ENCODE measurements around the gene RHCG. TPM values are rescaled to one million over a fixed set of nuclear protein-coding genes. Genes with fewer than 3 reads are reported as not detected.

Gene RHCG
- total and polyA plus RNA-seq, 4 donors, result 0.08 to 0.19 (median 0.15) TPM

- TF ChIP-seq RXRA (IDR thresholded peaks at IDR 0.05), result no peak
Observed at GRCh38 chr15:89504166-89504565, 7.8 kb upstream of the RHCG start (continued).

- Histone ChIP-seq H3K4me1 (ENCODE audit: control insufficient read depth in 4 of 4, insufficient read depth in 4 of 4, low read length in 3 of 4) (no peaks in the 10 kb centered on the region), H3K27me3 (ENCODE audit: control insufficient read depth in 4 of 4, insufficient read depth in 4 of 4, low read length in 3 of 4) (no peaks in the 10 kb centered on the region), H3K9me3 (ENCODE audit: control insufficient read depth in 4 of 4, low read length in 3 of 4) (no peaks in the 10 kb centered on the region), H3K36me3 (ENCODE audit: control insufficient read depth in 4 of 4, insufficient read depth in 3 of 4, low read depth in 1 of 4, low read length in 3 of 4) (no peaks in the 10 kb centered on the region), H3K27ac (ENCODE audit: low read depth in 1 of 2, low read length in 2 of 2) (no peak overlapping the region), H3K9ac (ENCODE audit: low read depth in 1 of 2, low read length in 2 of 2) (no peak overlapping the region), H3K4me3 (ENCODE audit: low read depth in 1 of 3, low read length in 3 of 3) (no peak overlapping the region)
- 79% methylated on average over 7 of the region's 7 CpGs for WGBS
- DNase-seq (ENCODE audit: low spot score), result no peak
- no peak for TF ChIP-seq JUND (IDR thresholded peaks at IDR 0.05)
- no peak for TF ChIP-seq RAD21 (IDR thresholded peaks at IDR 0.05)
Observed at GRCh38 chr15:89502867-89503595, 6.6 kb upstream of the RHCG start.

GRCh38 chr15:89501646-89502045 lies 5.3 kb upstream of the RHCG start:
- Histone ChIP-seq H3K4me3 (ENCODE audit: low read depth in 1 of 3, low read length in 3 of 3) (no peak overlapping the region), H3K36me3 (ENCODE audit: control insufficient read depth in 4 of 4, insufficient read depth in 3 of 4, low read depth in 1 of 4, low read length in 3 of 4) (no peaks in the 10 kb centered on the region), H3K27me3 (ENCODE audit: control insufficient read depth in 4 of 4, insufficient read depth in 4 of 4, low read length in 3 of 4) (peaks cover 0 to 2% (median 0%) of the 10 kb centered on the region in 4 donors), H3K27ac (ENCODE audit: low read depth in 1 of 2, low read length in 2 of 2) (no peak overlapping the region), H3K9me3 (ENCODE audit: control insufficient read depth in 4 of 4, low read length in 3 of 4) (no peaks in the 10 kb centered on the region), H3K9ac (ENCODE audit: low read depth in 1 of 2, low read length in 2 of 2) (no peak overlapping the region), H3K4me1 (ENCODE audit: control insufficient read depth in 4 of 4, insufficient read depth in 4 of 4, low read length in 3 of 4) (peaks cover 0 to under 1% (median 0%) of the 10 kb centered on the region in 4 donors)
- 94% methylated on average over 5 of the region's 5 CpGs for WGBS
- TF ChIP-seq JUND (IDR thresholded peaks at IDR 0.05) (no peak), CTCF (IDR thresholded peaks at IDR 0.05; ENCODE audit: low read depth, low read length, missing input control) (no peak)
- DNase-seq (ENCODE audit: low spot score), result no peak

- H3K36me3 ChIP-seq (ENCODE audit: control insufficient read depth in 4 of 4, insufficient read depth in 3 of 4, low read depth in 1 of 4, low read length in 3 of 4), result no peaks in the 10 kb centered on the region
- no peak for TF ChIP-seq FOXA2 (IDR thresholded peaks at IDR 0.05)
- TF ChIP-seq RAD21 (IDR thresholded peaks at IDR 0.05), result peak in 1 of 2 donors; percentile 31
- no peaks in the 10 kb centered on the region for H3K9me3 ChIP-seq (ENCODE audit: control insufficient read depth in 4 of 4, low read length in 3 of 4)
- H3K9ac ChIP-seq (ENCODE audit: low read depth in 1 of 2, low read length in 2 of 2), result no peak overlapping the region
- H3K4me1 ChIP-seq (ENCODE audit: control insufficient read depth in 4 of 4, insufficient read depth in 4 of 4, low read length in 3 of 4), result peaks cover 0 to 6% (median 4%) of the 10 kb centered on the region in 4 donors
- H3K27ac ChIP-seq (ENCODE audit: low read depth in 1 of 2, low read length in 2 of 2), result no peak overlapping the region
- 87% methylated on average over 10 of the region's 10 CpGs for WGBS
- no peak overlapping the region for H3K4me3 ChIP-seq (ENCODE audit: low read depth in 1 of 3, low read length in 3 of 3)
- peaks cover 0 to 4% (median 0%) of the 10 kb centered on the region in 4 donors for H3K27me3 ChIP-seq (ENCODE audit: control insufficient read depth in 4 of 4, insufficient read depth in 4 of 4, low read length in 3 of 4)
- no peak for DNase-seq (ENCODE audit: low spot score)
Observed at GRCh38 chr15:89500397-89501270, 4.3 kb upstream of the RHCG start.

- H3K27me3 ChIP-seq (ENCODE audit: control insufficient read depth in 4 of 4, insufficient read depth in 4 of 4, low read length in 3 of 4), result peaks cover 0 to 4% (median 0%) of the 10 kb centered on the region in 4 donors
- peaks cover 0 to 6% (median 4%) of the 10 kb centered on the region in 4 donors for H3K4me1 ChIP-seq (ENCODE audit: control insufficient read depth in 4 of 4, insufficient read depth in 4 of 4, low read length in 3 of 4)
- WGBS, result 87% methylated on average over 8 of the region's 8 CpGs
- no peak overlapping the region for H3K4me3 ChIP-seq (ENCODE audit: low read depth in 1 of 3, low read length in 3 of 3)
- H3K36me3 ChIP-seq (ENCODE audit: control insufficient read depth in 4 of 4, insufficient read depth in 3 of 4, low read depth in 1 of 4, low read length in 3 of 4), result no peaks in the 10 kb centered on the region
- H3K9me3 ChIP-seq (ENCODE audit: control insufficient read depth in 4 of 4, low read length in 3 of 4), result no peaks in the 10 kb centered on the region
- no peak overlapping the region for H3K27ac ChIP-seq (ENCODE audit: low read depth in 1 of 2, low read length in 2 of 2)
- H3K9ac ChIP-seq (ENCODE audit: low read depth in 1 of 2, low read length in 2 of 2), result no peak overlapping the region
- no peak for DNase-seq (ENCODE audit: low spot score)
- TF ChIP-seq REST (IDR thresholded peaks at IDR 0.05), result no peak
- no peak for TF ChIP-seq JUND (IDR thresholded peaks at IDR 0.05)
- TF ChIP-seq EGR1 (IDR thresholded peaks at IDR 0.05; ENCODE audit: low read depth in 2 of 2), result no peak
- no peak for TF ChIP-seq RXRA (IDR thresholded peaks at IDR 0.05)
- TF ChIP-seq YY1 (IDR thresholded peaks at IDR 0.05), result no peak
- no peak for TF ChIP-seq ZBTB33 (IDR thresholded peaks at IDR 0.05)
- no peak for TF ChIP-seq HNF4A (conservative IDR thresholded peaks at IDR 0.05)
- no peak for TF ChIP-seq FOXA2 (IDR thresholded peaks at IDR 0.05)
- TF ChIP-seq TAF1 (conservative IDR thresholded peaks at IDR 0.05), result no peak
Observed at GRCh38 chr15:89499156-89499555, 2.8 kb upstream of the RHCG start.
